H1 (cell line): ENCODE data around the gene SGCG. TPM values are rescaled to one million over a fixed set of nuclear protein-coding genes. Genes with fewer than 3 reads are reported as not detected.

Source experiments
- CTCF ChIA-PET: fragments of 300-600 bp; sonication (Branson Sonifier 250); formaldehyde crosslinking; loops from one replicate; lab custom pipeline; 2021; ENCODE audit not compliant: partially characterized antibody; lab: Charles Lee
- POLR2A ChIA-PET: fragments of 300-600 bp; sonication (Branson Sonifier 250); formaldehyde crosslinking; loops from one replicate; lab custom pipeline; 2021; ENCODE audit warnings: inconsistent platforms; ENCODE audit not compliant: partially characterized antibody; lab: Charles Lee
- DNase-seq, 2 experiments: peaks; one replicate each; pipeline versions ENCODE4 v3.0.0 to v3.0.0-alpha.2; 2010 to 2022; ENCODE audit warnings: low spot score in 2 of 2, low read depth in 1 of 2, mixed read lengths in 1 of 2
- FAIRE-seq: peaks from 2 replicates; lab custom pipeline; 2011; peaks lifted over from hg19 to GRCh38; lab: Jason Lieb, UNC
- H2AFZ ChIP-seq: 2 replicates; pipeline ENCODE4 v1.8.1; 2012; ENCODE audit warnings: low read length, inconsistent platforms
- H2AK5ac ChIP-seq: 2 replicates; pipeline ENCODE4 v1.6.1; 2013; ENCODE audit warnings: low read depth, low read length
- H2BK120ac ChIP-seq: replicated peaks from 2 replicates; pipeline ENCODE3; 2013; ENCODE audit warnings: low read depth, low read length, inconsistent platforms
- H2BK12ac ChIP-seq: 2 replicates; pipeline ENCODE4 v1.6.1; 2013; ENCODE audit warnings: low read depth, low read length
- H2BK15ac ChIP-seq: 2 replicates; pipeline ENCODE4 v1.6.1; 2013; ENCODE audit warnings: low read length
- H2BK20ac ChIP-seq: 2 replicates; pipeline ENCODE4 v1.6.1; 2013; ENCODE audit warnings: low read length
- H2BK5ac ChIP-seq: 2 replicates; pipeline ENCODE4 v1.6.1; 2013; ENCODE audit warnings: low read depth, low read length
- H3K14ac ChIP-seq: 2 replicates; pipeline ENCODE4 v1.6.1; 2013; ENCODE audit warnings: inconsistent platforms; ENCODE audit not compliant: insufficient read length
- H3K18ac ChIP-seq: 2 replicates; pipeline ENCODE4 v1.6.1; 2013; ENCODE audit warnings: low read length; ENCODE audit errors: extremely low read depth
- H3K23ac ChIP-seq: 2 replicates; pipeline ENCODE4 v1.6.1; 2013; ENCODE audit warnings: inconsistent platforms; ENCODE audit not compliant: insufficient read length
- H3K23me2 ChIP-seq: 2 replicates; pipeline ENCODE4 v1.6.1; 2013; ENCODE audit warnings: low read depth, low read length
- H3K27ac ChIP-seq: 2 replicates; pipeline ENCODE4 v1.6.1; 2011; ENCODE audit warnings: low read depth, low read length, inconsistent platforms
- H3K27me3 ChIP-seq, 4 experiments: replicated peaks in 1 of 4; 1 replicate in 1 of 4; 2 replicates in 3 of 4; pipeline versions ENCODE4 v1.6.1 to v1.8.1; 2011 to 2013; ENCODE audit warnings: low read length in 3 of 4, mild to moderate bottlenecking in 3 of 4, inconsistent platforms in 2 of 4, mixed read lengths in 2 of 4, moderate library complexity in 1 of 4; ENCODE audit not compliant: control insufficient read depth in 3 of 4, insufficient read depth in 3 of 4; ENCODE audit errors: extremely low read depth in 1 of 4
- H3K36me3 ChIP-seq, 4 experiments: 2 replicates each; pipeline versions ENCODE4 v1.6.1 to v1.8.1; 2011 to 2013; ENCODE audit warnings: mild to moderate bottlenecking in 4 of 4, low read length in 3 of 4, moderate library complexity in 2 of 4, control low read depth in 1 of 4, inconsistent platforms in 1 of 4; ENCODE audit not compliant: insufficient read depth in 4 of 4, control insufficient read depth in 2 of 4
- H3K4ac ChIP-seq: replicated peaks from 2 replicates; pipeline ENCODE3; 2013; ENCODE audit warnings: low read length, low read depth, mixed read lengths, inconsistent platforms; ENCODE audit not compliant: insufficient read length
- H3K4me1 ChIP-seq, 4 experiments: replicated peaks in 1 of 4; 1 replicate in 1 of 4; 2 replicates in 3 of 4; pipeline versions ENCODE4 v1.6.1 to v1.8.1; 2011 to 2013; ENCODE audit warnings: low read length in 3 of 4, inconsistent platforms in 2 of 4, mixed read lengths in 1 of 4; ENCODE audit not compliant: insufficient read depth in 4 of 4, control insufficient read depth in 3 of 4
- H3K4me2 ChIP-seq, 2 experiments: 2 replicates each; pipeline versions ENCODE4 v1.6.1 to v1.8.1; 2011 to 2013; ENCODE audit warnings: low read depth in 2 of 2, low read length in 2 of 2, control low read depth in 1 of 2, inconsistent platforms in 1 of 2, mild to moderate bottlenecking in 1 of 2; ENCODE audit not compliant: insufficient read depth in 1 of 2
- H3K4me3 ChIP-seq, 4 experiments: fragments of 200-600, 300-600 bp in 1 of 4; sonication (generic), shearing (Covaris generic), sonication (Bioruptor Twin) in 1 of 4; 2 replicates each; pipeline versions ENCODE4 v1.5.1 to v1.8.1; 2011 to 2016; ENCODE audit warnings: low read length in 4 of 4, low read depth in 3 of 4, control low read depth in 2 of 4, inconsistent platforms in 2 of 4, mild to moderate bottlenecking in 2 of 4, mixed read lengths in 1 of 4, moderate library complexity in 1 of 4; ENCODE audit not compliant: insufficient read depth in 2 of 4; ENCODE audit errors: extremely low read depth in 1 of 4
- H3K56ac ChIP-seq: replicated peaks from 2 replicates; pipeline ENCODE3; 2013; ENCODE audit warnings: low read depth, mild to moderate bottlenecking, mixed read lengths, low read length, inconsistent platforms; ENCODE audit not compliant: insufficient read length
- H3K79me1 ChIP-seq: 2 replicates; pipeline ENCODE4 v1.6.1; 2013; ENCODE audit warnings: low read depth, low read length, control low read depth
- H3K79me2 ChIP-seq, 2 experiments: 2 replicates each; pipeline versions ENCODE4 v1.6.1 to v1.8.1; 2012 to 2013; ENCODE audit warnings: low read length in 2 of 2, mild to moderate bottlenecking in 2 of 2, inconsistent platforms in 1 of 2; ENCODE audit not compliant: insufficient read depth in 2 of 2, control insufficient read depth in 1 of 2
- H3K9ac ChIP-seq, 4 experiments: replicated peaks in 1 of 4; 1 replicate in 1 of 4; 2 replicates in 3 of 4; pipeline versions ENCODE4 v1.6.1 to v1.8.1; 2011 to 2013; ENCODE audit warnings: low read depth in 3 of 4, low read length in 3 of 4, control low read depth in 2 of 4, mild to moderate bottlenecking in 2 of 4, moderate library complexity in 2 of 4, inconsistent platforms in 1 of 4; ENCODE audit errors: extremely low read depth in 1 of 4
- H3K9me3 ChIP-seq, 2 experiments: 2 replicates each; pipeline versions ENCODE4 v1.6.1 to v1.8.1; 2012 to 2013; ENCODE audit warnings: mild to moderate bottlenecking in 2 of 2, moderate library complexity in 2 of 2, control low read depth in 1 of 2, inconsistent platforms in 1 of 2, low read depth in 1 of 2, low read length in 1 of 2, mixed read lengths in 1 of 2; ENCODE audit not compliant: insufficient read depth in 2 of 2
- H4K20me1 ChIP-seq, 2 experiments: replicated peaks in 1 of 2; 2 replicates each; pipeline versions ENCODE3 to v1.8.1; 2011 to 2013; ENCODE audit warnings: inconsistent platforms in 2 of 2, low read length in 2 of 2, mild to moderate bottlenecking in 1 of 2; ENCODE audit not compliant: insufficient read depth in 2 of 2, control insufficient read depth in 1 of 2
- H4K5ac ChIP-seq: 2 replicates; pipeline ENCODE4 v1.6.1; 2013; ENCODE audit warnings: low read length, low read depth, mixed read lengths, inconsistent platforms; ENCODE audit not compliant: insufficient read length
- H4K8ac ChIP-seq: 2 replicates; pipeline ENCODE4 v1.8.0; 2013; ENCODE audit warnings: mild to moderate bottlenecking, moderate library complexity, low read length, inconsistent platforms; ENCODE audit not compliant: insufficient read depth; ENCODE audit errors: extremely low read depth
- H4K91ac ChIP-seq: replicated peaks from 2 replicates; pipeline ENCODE3; 2013; ENCODE audit warnings: low read length, mixed read lengths, inconsistent platforms; ENCODE audit not compliant: insufficient read length
- BRCA1 ChIP-seq: IDR thresholded peaks from 2 replicates; pipeline ENCODE4 v1.6.1; 2012; ENCODE audit warnings: low read depth, low read length, improper control_type of control experiment
- CBX8 ChIP-seq: fragments of 300-800, 300-1000 bp; sonication (generic); IDR thresholded peaks from 2 replicates; pipeline ENCODE4 v1.7.1; 2016; ENCODE audit warnings: low read depth, low read length, borderline replicate concordance
- CTBP2 ChIP-seq: IDR thresholded peaks from 2 replicates; pipeline ENCODE4 v1.7.0; 2011; ENCODE audit warnings: borderline replicate concordance, mild to moderate bottlenecking, moderate library complexity, mixed read lengths, low read length; ENCODE audit not compliant: insufficient read depth, insufficient read length
- EZH2 ChIP-seq: fragments of 200-600 bp; sonication (generic); IDR thresholded peaks from 2 replicates; pipeline ENCODE4 v1.7.1; 2012; ENCODE audit warnings: low read depth, mild to moderate bottlenecking, moderate library complexity, low read length, inconsistent platforms; ENCODE audit not compliant: severe bottlenecking
- HDAC6 ChIP-seq: IDR thresholded peaks from one replicate; pipeline ENCODE4 v1.7.1; 2012; ENCODE audit warnings: low read depth, mild to moderate bottlenecking, inconsistent platforms, low read length, moderate library complexity
- JUN ChIP-seq: IDR thresholded peaks from 2 replicates; pipeline ENCODE4 v1.6.1; 2011; ENCODE audit warnings: low read depth, mild to moderate bottlenecking, improper control_type of control experiment, low read length
- POLR2AphosphoS5 ChIP-seq: IDR thresholded peaks from 2 replicates; pipeline ENCODE4 v1.6.1; 2011; ENCODE audit warnings: low read depth, low read length
- RAD21 ChIP-seq, 2 experiments: IDR thresholded peaks in 1 of 2; conservative IDR thresholded peaks in 1 of 2; 2 replicates each; pipeline ENCODE4 v1.6.1; 2011; ENCODE audit warnings: low read depth in 2 of 2, low read length in 2 of 2, improper control_type of control experiment in 1 of 2, inconsistent platforms in 1 of 2, mild to moderate bottlenecking in 1 of 2, moderate library complexity in 1 of 2
- RXRA ChIP-seq: IDR thresholded peaks from 2 replicates; pipeline ENCODE4 v1.6.1; 2011; ENCODE audit warnings: low read depth, mild to moderate bottlenecking, low read length, moderate library complexity; ENCODE audit not compliant: insufficient read depth
- SP1 ChIP-seq: IDR thresholded peaks from 2 replicates; pipeline ENCODE4 v1.6.1; 2011; ENCODE audit warnings: low read depth, low read length
- WGBS, 2 experiments: shearing (Covaris generic) in 1 of 2; methylation state at CpG; one replicate each; pipeline versions ENCODE4 v1.1.6 to v1.1.7; 2013 to 2015; ENCODE audit warnings: low lambda C conversion rate in 2 of 2, mixed read lengths in 2 of 2, inconsistent platforms in 1 of 2, low coverage in 1 of 2, missing lambda C conversion rate in 1 of 2; ENCODE audit not compliant: insufficient replicate concordance in 2 of 2, insufficient coverage in 1 of 2, insufficient read length in 1 of 2; ENCODE audit errors: extremely low coverage in 1 of 2, missing lambda C conversion rate in 1 of 2; 5-methylcytosine and 5-hydroxymethylcytosine counted together
- polyA plus RNA-seq, 7 experiments: library from polyadenylated mRNA; depleted of rRNA in 3 of 7; stranded (reverse) in 5 of 7; unstranded in 2 of 7; fragments of >200 nt in 5 of 7; fragments of 200-250 nt in 2 of 7; gene quantifications; 1 replicate in 5 of 7; 2 replicates in 1 of 7; 4 replicates in 1 of 7; pipeline versions ENCODE4 v1.2.1 to v1.2.3, GENCODE V29; 2011 to 2013; ENCODE audit warnings: missing spikeins in 2 of 7, mixed read lengths in 2 of 7
- total RNA-seq: library from RNA; stranded (reverse); fragmentation: NEBNext Ultra II Directional; extraction: Animal tissue kit (Norgen Biotek cat#: 25700); gene quantifications from 2 replicates; pipeline ENCODE4 v1.2.1, GENCODE V29; 2021
- TF ChIP-seq, protein P1 (sequence below): IDR thresholded peaks from 2 replicates; pipeline ENCODE4 v1.6.1; 2011; ENCODE audit warnings: low read length, improper control_type of control experiment

SGCG gene
- total and polyA plus RNA-seq, 2 of the 8 experiments (the other 6 are each of a cell fraction or from before 2014, with no cell fraction given), result 0.05 TPM; not detected in 1

DNA sequence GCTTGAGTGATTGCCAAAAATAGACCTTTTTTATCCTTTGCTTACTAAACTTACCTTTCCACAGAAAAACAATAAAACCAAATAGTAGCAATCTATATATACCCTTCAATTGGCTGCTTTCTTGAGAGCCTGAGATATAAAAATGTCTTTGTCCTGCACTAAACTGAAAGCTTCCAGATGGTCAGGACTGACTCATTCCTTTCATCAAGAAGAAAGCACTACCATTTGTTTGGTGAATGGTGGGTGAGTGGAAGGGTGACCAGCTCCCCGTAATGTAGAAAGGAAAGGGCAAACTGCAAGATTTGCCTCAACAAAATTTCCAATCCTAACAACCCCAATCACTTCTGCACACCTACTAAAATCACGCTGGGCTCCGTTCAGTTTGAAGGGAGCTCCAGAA, 184.9 kb downstream of the SGCG start:
- Histone ChIP-seq H4K8ac (no peak overlapping the region), H4K91ac (no peak overlapping the region), H2BK5ac (no peak overlapping the region), H3K4me3 (no peak overlapping the region), H3K4me1 (no peaks in the 10 kb centered on the region), H3K23me2 (no peaks in the 10 kb centered on the region), H4K5ac (no peak overlapping the region), H3K79me1 (no peaks in the 10 kb centered on the region), H2AFZ (no peak overlapping the region), H3K14ac (no peak overlapping the region), H2BK120ac (no peak overlapping the region), H3K23ac (no peak overlapping the region), H2BK20ac (no peak overlapping the region), H2BK15ac (no peak overlapping the region), H3K9me3 (no peaks in the 10 kb centered on the region), H3K36me3 (peaks cover 14 to 71% (median 49%) of the 10 kb centered on the region in 4 experiments), H4K20me1 (peaks cover 0 to 3% of the 10 kb centered on the region in 2 experiments), H3K27me3 (no peaks in the 10 kb centered on the region), H3K27ac (no peak overlapping the region), H3K4ac (no peak overlapping the region), H3K79me2 (no peaks in the 10 kb centered on the region), H3K9ac (no peak overlapping the region), H3K18ac (no peak overlapping the region), H3K4me2 (no peak overlapping the region), H2BK12ac (no peak overlapping the region), H2AK5ac (no peak overlapping the region), H3K56ac (no peak overlapping the region)
- DNase-seq (no peak), FAIRE-seq (no peak)
- ChIA-PET CTCF (no interaction called here), POLR2A (no interaction called here)
- 94% methylated on average over 3 of the region's 3 CpGs; no CpG with 5 or more reads in 1 of the 2 experiments for WGBS, 2 experiments
- no peak for TF ChIP-seq CBX8
- TF ChIP-seq JUN, result no peak
- no peak for TF ChIP-seq POLR2AphosphoS5
- TF ChIP-seq BRCA1, result no peak
- TF ChIP-seq, protein P1, sequence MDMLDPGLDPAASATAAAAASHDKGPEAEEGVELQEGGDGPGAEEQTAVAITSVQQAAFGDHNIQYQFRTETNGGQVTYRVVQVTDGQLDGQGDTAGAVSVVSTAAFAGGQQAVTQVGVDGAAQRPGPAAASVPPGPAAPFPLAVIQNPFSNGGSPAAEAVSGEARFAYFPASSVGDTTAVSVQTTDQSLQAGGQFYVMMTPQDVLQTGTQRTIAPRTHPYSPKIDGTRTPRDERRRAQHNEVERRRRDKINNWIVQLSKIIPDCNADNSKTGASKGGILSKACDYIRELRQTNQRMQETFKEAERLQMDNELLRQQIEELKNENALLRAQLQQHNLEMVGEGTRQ, result no peak
- TF ChIP-seq EZH2, result no peak
- TF ChIP-seq SP1, result no peak
- no peak for TF ChIP-seq HDAC6
- TF ChIP-seq CTBP2, result no peak
- no peak for TF ChIP-seq RAD21 (IDR thresholded peaks at IDR 0.05 in 1 of 2, conservative IDR thresholded peaks at IDR 0.05 in 1 of 2; ENCODE audit: low read depth in 2 of 2, low read length in 2 of 2)
- TF ChIP-seq RXRA, result no peak
